Body of pancreas (tissue), 4 donors: Measurements from ENCODE around the gene DIS3L2.

Experiments
- CTCF ChIP-seq, 7 experiments: fragments of 450-650 bp in 4 of 7; fragments of 200-600 bp in 3 of 7; sonication (generic) in 3 of 7; IDR thresholded peaks; one replicate each; pipeline ENCODE4 v1.5.1; 2016 to 2019; ENCODE audit warnings: antibody characterized with exemption in 7 of 7
- POLR2A ChIP-seq, 3 donors: fragments of 450-650 bp; IDR thresholded peaks; one replicate each; pipeline ENCODE4 v1.6.1; 2016; ENCODE audit warnings: antibody characterized with exemption in 3 of 3, mild to moderate bottlenecking in 2 of 3

GRCh38 chr2:232335859-232336215 is 374.3 kb downstream of the DIS3L2 start:
- no peak for TF ChIP-seq CTCF (IDR thresholded peaks at IDR 0.05)
- no peak for TF ChIP-seq POLR2A (IDR thresholded peaks at IDR 0.05)
